Activated T-helper 9 cell treated with anti-CD3 and anti-CD28 coated beads, Interleukin-2, amount 50 U/mL, for 16 hours (primary cell): ENCODE results near the gene PODN.

Experiments
- DNase-seq: peaks from one replicate; pipeline ENCODE4 v3.0.0-alpha.2; 2020; ENCODE audit warnings: low read depth

Gene PODN

GRCh38 chr1:53075206-53075605 lies 13.2 kb downstream of the PODN start:
- no peak for DNase-seq

DNA sequence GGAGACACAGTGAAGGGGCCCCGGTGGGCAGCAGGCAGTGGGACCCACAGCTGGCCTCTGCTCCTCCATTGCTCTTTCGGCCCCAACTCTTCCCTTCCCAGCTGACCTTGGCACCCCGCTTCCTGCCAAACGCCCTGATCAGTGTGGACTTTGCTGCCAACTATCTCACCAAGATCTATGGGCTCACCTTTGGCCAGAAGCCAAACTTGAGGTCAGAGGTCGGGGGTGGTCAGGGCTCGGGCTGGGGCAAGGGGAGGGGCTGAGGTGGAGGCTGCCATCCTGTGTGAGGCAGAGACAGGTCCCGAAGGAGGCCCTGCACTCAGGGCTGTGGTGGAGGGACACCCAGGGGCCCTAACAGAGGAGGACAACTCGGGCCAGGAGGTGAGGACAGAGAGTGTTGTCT lies 13.7 kb downstream of the PODN start:
- no peak for DNase-seq

GRCh38 chr1:53076165-53076564 lies 14.2 kb downstream of the PODN start:
- no peak for DNase-seq

GRCh38 chr1:53076721-53077598 lies 14.9 kb downstream of the PODN start:
- no peak for DNase-seq

- DNase-seq = no peak
Observed at GRCh38 chr1:53077599-53077965, 15.6 kb downstream of the PODN start.

DNA sequence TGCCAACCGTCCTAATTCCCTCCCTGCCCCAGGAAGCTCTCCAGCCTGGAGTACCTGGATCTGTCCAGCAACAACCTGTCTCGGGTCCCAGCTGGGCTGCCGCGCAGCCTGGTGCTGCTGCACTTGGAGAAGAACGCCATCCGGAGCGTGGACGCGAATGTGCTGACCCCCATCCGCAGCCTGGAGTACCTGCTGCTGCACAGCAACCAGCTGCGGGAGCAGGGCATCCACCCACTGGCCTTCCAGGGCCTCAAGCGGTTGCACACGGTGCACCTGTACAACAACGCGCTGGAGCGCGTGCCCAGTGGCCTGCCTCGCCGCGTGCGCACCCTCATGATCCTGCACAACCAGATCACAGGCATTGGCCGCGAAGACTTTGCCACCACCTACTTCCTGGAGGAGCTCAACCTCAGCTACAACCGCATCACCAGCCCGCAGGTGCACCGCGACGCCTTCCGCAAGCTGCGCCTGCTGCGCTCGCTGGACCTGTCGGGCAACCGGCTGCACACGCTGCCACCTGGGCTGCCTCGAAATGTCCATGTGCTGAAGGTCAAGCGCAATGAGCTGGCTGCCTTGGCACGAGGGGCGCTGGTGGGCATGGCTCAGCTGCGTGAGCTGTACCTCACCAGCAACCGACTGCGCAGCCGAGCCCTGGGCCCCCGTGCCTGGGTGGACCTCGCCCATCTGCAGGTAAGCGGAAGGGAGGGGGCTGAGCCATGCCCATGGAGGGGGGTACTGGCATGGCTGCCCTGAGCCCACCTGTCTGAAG lies 16.5 kb downstream of the PODN start:
- no peak for DNase-seq

- DNase-seq = no peak
Observed at GRCh38 chr1:53079251-53079650, 17.2 kb downstream of the PODN start.

- DNase-seq = no peak
Observed at GRCh38 chr1:53080041-53080440, 18.0 kb downstream of the PODN start.

GRCh38 chr1:53080769-53081168 lies 18.8 kb downstream of the PODN start:
- DNase-seq = no peak

DNA sequence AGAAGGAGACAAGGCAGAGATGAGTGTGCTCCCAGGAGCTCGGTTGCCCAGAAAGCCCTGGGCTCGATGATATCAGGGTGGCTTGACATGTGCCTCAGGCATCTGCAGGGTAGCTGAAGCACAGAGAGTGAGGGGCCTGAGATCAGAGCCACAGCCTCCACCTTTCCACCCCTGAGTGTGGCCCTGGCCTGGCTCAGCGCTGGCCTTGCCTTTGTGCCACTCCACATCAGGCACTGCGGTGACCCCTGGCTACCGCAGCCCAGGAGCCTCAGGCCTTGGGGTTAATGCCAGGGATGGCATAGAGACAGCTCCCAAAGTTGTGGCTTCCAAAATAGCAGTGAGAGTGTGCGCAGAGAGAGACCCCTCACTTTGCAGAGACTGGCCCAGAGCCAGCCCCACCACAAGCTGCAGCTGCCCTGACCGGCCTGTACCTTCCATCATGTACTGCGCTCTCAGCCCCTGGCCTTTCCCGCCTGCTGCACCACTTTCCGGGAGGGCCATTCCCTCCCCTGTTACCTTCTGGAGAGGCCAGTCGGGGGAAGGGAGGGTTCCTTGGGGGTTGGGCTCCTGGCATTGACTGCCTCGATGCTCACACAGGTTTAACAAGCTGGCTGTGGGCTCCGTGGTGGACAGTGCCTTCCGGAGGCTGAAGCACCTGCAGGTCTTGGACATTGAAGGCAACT lies 19.5 kb downstream of the PODN start:
- no peak for DNase-seq

GRCh38 chr1:53082826-53083455 lies 20.9 kb downstream of the PODN start:
- DNase-seq = no peak

- no peak for DNase-seq
Observed at GRCh38 chr1:53083636-53084588, 21.9 kb downstream of the PODN start.

- no peak for DNase-seq
Observed at GRCh38 chr1:53084589-53084971, 22.6 kb downstream of the PODN start.

GRCh38 chr1:53085405-53085804 lies 23.4 kb downstream of the PODN start:
- DNase-seq = no peak

GRCh38 chr1:53086491-53087070 lies 24.6 kb downstream of the PODN start:
- no peak for DNase-seq

DNA sequence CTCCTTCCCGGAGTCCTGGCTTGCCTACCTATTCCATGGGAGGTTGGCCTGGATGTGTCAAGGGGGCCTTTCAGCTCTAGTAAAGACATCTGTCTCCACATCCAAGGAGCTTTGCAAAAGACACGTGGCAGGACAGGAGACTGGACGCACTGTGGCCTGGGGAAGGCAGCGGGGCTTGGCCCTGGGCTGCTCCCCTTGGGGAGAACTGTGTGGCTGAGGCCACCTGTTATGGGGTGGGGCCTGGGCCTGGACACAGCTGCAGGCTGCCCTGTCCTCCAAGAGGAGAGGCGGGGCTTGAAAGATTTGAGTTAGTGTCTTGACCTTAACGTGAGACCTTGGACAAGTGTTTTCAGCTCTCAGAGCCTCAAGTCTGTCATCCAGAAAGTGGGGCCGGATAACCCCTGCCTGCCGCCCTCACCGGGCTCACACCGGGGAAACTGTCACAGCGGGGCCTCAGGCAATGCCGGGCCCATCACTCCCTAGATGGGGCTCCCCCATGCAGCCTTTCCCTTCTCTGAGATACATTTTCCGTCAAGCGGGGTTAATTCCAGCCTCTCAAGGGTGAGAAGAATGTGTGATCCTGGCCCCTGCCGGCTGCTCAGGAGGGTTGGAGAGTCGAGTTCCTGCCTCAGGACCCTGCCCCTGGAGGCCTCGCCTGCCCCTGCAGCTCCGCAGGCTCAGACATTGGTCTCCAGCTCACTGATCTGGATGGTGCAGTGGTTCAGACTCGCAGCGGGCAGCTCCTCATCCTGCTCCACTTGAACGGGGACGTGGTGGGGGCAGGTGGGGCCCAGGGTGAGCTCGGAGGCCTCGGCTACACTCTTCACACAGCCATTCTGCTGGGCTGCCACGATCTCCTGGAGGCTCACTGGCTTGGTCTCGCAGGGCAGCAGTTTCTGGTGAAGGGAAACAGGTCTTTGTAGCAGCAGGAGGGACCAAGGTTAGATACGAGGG lies 25.6 kb downstream of the PODN start:
- DNase-seq = no peak

GRCh38 chr1:53088616-53089300 lies 26.7 kb downstream of the PODN start:
- no peak for DNase-seq

- DNase-seq = no peak
Observed at GRCh38 chr1:53089478-53090226, 27.6 kb downstream of the PODN start.
